Measurements from ENCODE around the gene STK38. TPM values are rescaled to one million over a fixed set of nuclear protein-coding genes. Genes with fewer than 3 reads are reported as not detected.

STK38 gene
- total RNA-seq, 1 experiment from 2014 or later: 13.3 TPM

- TF ChIP-seq ZNF138 (CRISPR knock-in tag; conservative IDR thresholded peaks at IDR 0.05) (no peak), E2F4 (CRISPR knock-in tag; IDR thresholded peaks at IDR 0.05; ENCODE audit: borderline replicate concordance, low read depth) (no peak), CDX4 (CRISPR knock-in tag; IDR thresholded peaks at IDR 0.05; ENCODE audit: borderline replicate concordance) (no peak), ARID4B (CRISPR knock-in tag; IDR thresholded peaks at IDR 0.05; ENCODE audit: borderline replicate concordance) (no peak), ERG (CRISPR knock-in tag; IDR thresholded peaks at IDR 0.05) (no peak)
- no peak for ATAC-seq
- no peak overlapping the region for H3K27ac Mint-ChIP-seq
- H3K36me3 Mint-ChIP-seq: peaks cover 25% of the 10 kb centered on the region
- ChIA-PET CTCF (interaction anchor here (1.1 kb wide), 1 partner anchor 22 kb away, joined by 3 read pairs; no protein-coding TSS in a partner anchor), POLR2A (no interaction called here)
- no peaks in the 10 kb centered on the region for H3K27me3 Mint-ChIP-seq (ENCODE audit: low read depth)
- no peak for DNase-seq (ENCODE audit: low spot score)
- no peak overlapping the region for H3K4me3 Mint-ChIP-seq
- no peaks in the 10 kb centered on the region for H3K4me1 Mint-ChIP-seq
- no peaks in the 10 kb centered on the region for H3K9me3 Mint-ChIP-seq
These were observed 45.6 kb downstream of the STK38 start for GRCh38 chr6:36501686-36502085.

- no peak for TF ChIP-seq ATF1 (CRISPR knock-in tag; IDR thresholded peaks at IDR 0.05)
- TF ChIP-seq PRRX2 (CRISPR knock-in tag; IDR thresholded peaks at IDR 0.05): no peak
- no peak for TF ChIP-seq ESRRA (CRISPR knock-in tag; IDR thresholded peaks at IDR 0.05; ENCODE audit: borderline replicate concordance)
- TF ChIP-seq ZNF138 (CRISPR knock-in tag; conservative IDR thresholded peaks at IDR 0.05): no peak
- no peak for TF ChIP-seq NFATC4 (CRISPR knock-in tag; IDR thresholded peaks at IDR 0.05)
- no peak for TF ChIP-seq USF2 (CRISPR knock-in tag; IDR thresholded peaks at IDR 0.05)
- no peak for TF ChIP-seq RELA (CRISPR knock-in tag; IDR thresholded peaks at IDR 0.05; ENCODE audit: borderline replicate concordance)
- TF ChIP-seq SOX15 (CRISPR knock-in tag; IDR thresholded peaks at IDR 0.05): no peak
- ChIA-PET POLR2A (no interaction called here), CTCF (interaction anchor here (0.7 kb wide), 1 partner anchor 10 kb away, joined by 6 read pairs; no protein-coding TSS in a partner anchor)
- DNase-seq (ENCODE audit: low spot score) (no peak), ATAC-seq (no peak)
- Mint-ChIP-seq H3K9me3 (no peaks in the 10 kb centered on the region), H3K27me3 (ENCODE audit: low read depth) (no peaks in the 10 kb centered on the region), H3K36me3 (peaks cover 28% of the 10 kb centered on the region), H3K4me1 (no peaks in the 10 kb centered on the region), H3K27ac (no peak overlapping the region), H3K4me3 (no peak overlapping the region)
These were observed 47.4 kb downstream of the STK38 start for GRCh38 chr6:36499918-36500317.

GRCh38 chr6:36495086-36495485, 52.2 kb downstream of the STK38 start:
- CTCF ChIA-PET: no interaction called here
- POLR2A ChIA-PET: no interaction called here
- H3K27ac Mint-ChIP-seq: no peak overlapping the region
- no peak for TF ChIP-seq HMGA2 (CRISPR knock-in tag; IDR thresholded peaks at IDR 0.05)
- no peak for TF ChIP-seq ATF2 (CRISPR knock-in tag; IDR thresholded peaks at IDR 0.05; ENCODE audit: borderline replicate concordance, low read depth)
- TF ChIP-seq ZNF219 (CRISPR knock-in tag; IDR thresholded peaks at IDR 0.05; ENCODE audit: borderline replicate concordance): no peak
- no peak for TF ChIP-seq NR2C2 (CRISPR knock-in tag; IDR thresholded peaks at IDR 0.05)
- no peak for TF ChIP-seq ATF3 (CRISPR knock-in tag; conservative IDR thresholded peaks at IDR 0.05)
- no peak for TF ChIP-seq ZNF263 (CRISPR knock-in tag; IDR thresholded peaks at IDR 0.05; ENCODE audit: low read depth)
- no peak for TF ChIP-seq ZNF425 (CRISPR knock-in tag; conservative IDR thresholded peaks at IDR 0.05)
- no peak for TF ChIP-seq TEAD4 (CRISPR knock-in tag; IDR thresholded peaks at IDR 0.05)

More at GRCh38 chr6:36495086-36495485, 52.2 kb downstream of the STK38 start:
- DNase-seq (ENCODE audit: low spot score) (no peak), ATAC-seq (no peak)
- no peaks in the 10 kb centered on the region for H3K27me3 Mint-ChIP-seq (ENCODE audit: low read depth)
- peaks cover 32% of the 10 kb centered on the region for H3K4me1 Mint-ChIP-seq
- peaks cover 33% of the 10 kb centered on the region for H3K36me3 Mint-ChIP-seq
- no peaks in the 10 kb centered on the region for H3K9me3 Mint-ChIP-seq
- H3K4me3 Mint-ChIP-seq: no peak overlapping the region
